NCI-H2081 (cell line): ENCODE measurements around the gene URM1.

ENCODE experiments used
- DNase-seq, 2 experiments: peaks; one replicate each; lab custom pipeline; 2025; lab: John Stamatoyannopoulos, UW

The URM1 gene

DNA sequence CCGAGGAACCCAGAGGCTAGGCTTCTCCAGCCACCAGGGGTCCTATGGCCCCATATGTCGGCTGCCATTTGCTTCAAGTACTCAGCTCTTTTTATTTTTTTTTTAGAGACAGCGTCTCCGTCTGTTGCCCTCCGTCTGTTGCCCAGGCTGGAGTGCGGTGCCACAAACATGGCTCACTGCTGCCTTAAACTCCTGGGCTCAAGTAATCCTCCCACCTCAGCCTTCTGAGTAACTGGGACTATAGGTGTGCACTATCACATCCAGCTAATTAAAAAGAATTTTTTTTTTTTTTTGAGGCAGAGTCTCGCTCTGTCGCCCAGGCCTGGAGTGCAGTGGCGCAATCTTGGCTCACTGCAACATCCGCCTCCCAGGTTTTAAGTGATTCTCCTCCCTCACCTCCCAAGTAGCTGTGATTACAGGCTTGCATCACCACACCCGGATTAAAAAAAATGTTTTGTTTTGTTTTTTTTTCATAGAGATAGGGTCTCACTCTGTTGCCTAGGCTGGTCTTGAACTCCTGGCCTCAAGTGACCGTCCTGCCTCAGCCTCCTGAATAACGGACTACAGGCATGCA, 58.4 kb downstream of the URM1 start:
- no peak for DNase-seq

DNA sequence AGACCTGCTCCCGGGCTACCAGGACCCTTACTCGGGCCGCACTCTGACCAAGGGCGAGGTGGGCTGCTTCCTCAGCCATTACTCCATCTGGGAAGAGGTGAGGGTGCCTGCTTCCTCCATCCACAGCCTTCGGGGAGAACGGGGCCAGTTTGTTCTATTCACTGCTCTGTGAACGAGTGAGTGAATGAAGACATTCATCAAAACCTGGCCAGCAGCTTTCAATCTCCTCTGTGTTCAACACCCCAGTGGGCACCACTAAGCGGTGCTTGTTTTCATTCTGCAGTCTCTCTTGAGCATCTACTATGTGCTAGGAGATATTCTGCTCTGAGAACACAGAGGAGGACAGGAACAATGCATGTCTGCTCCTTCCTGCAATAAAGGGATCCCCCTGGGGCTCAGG, 60.0 kb downstream of the URM1 start:
- no peak for DNase-seq

DNA sequence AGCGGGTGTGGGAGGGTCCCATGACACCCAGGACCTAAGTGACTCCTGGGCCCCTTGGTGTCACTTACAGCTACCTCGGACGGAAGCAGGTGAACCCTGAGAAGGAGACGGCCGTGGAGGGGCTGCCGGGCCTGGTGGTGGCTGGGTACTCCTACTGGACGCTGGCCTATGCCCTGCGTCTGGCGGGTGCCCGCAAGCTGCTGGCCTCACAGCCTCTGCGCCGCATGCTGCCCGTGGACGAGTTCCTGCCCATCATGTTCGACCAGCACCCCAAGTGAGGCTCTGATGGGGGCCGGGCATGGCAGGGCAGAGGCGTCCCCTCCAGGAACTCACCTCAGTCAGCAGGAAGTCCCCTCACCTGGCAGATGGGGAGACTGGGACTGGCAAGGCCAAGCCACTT, 63.2 kb downstream of the URM1 start:
- DNase-seq, result no peak

DNA sequence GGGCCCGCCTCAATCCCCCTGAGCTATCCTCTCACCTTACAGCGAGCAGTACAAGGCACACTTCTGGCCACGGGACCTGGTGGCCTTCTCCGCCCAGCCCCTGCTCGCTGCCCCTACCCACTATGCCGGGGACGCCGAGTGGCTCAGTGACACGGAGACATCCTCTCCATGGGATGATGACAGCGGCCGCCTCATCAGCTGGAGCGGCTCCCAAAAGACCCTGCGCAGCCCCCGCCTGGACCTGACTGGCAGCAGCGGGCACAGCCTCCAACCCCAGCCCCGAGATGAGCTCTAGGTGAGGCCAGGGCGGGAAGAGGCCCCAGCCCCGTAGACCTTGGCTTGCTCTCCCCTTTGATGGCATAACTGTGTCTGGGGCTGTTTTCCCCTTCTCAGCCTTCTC, 64.4 kb downstream of the URM1 start:
- DNase-seq, result no peak

DNA sequence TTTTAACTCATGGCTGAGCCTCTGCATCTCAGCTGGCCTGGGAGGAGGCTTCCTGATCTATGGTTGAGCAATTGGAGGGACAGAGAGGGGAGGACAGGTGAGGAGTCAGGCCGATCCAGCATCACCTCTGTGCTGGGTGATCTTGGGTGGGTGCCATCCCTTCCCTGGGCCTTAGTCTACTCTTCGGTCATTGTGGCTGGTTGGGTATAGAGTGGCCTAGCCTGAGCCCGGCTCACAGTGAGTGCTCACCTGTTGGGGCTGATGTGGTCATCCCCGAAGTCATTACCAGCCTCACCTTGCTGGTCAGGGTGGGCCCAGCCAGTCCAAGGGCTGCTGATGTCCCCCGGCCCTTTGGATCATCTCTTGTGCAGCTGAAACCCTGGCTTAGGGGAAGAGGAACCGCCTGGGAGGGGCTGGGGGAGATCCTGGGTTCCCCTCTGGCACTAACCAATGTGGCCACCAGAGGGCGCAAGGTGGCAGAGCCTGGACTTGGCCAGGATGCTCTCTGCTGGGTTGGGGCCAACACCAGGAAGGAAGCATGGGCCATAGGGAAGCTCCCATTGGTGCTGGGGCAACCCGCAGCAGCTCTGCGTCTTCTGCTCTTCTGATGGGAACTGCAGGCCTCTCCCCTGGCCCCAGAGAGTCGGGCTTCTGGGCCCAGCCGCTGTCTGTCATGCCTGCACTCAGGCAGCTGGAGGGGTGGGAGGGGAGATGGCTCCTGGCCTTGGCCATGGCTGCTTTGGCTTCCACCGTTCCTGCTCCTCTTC, 67.4 kb downstream of the URM1 start:
- DNase-seq, result peak; percentile 84

DNA sequence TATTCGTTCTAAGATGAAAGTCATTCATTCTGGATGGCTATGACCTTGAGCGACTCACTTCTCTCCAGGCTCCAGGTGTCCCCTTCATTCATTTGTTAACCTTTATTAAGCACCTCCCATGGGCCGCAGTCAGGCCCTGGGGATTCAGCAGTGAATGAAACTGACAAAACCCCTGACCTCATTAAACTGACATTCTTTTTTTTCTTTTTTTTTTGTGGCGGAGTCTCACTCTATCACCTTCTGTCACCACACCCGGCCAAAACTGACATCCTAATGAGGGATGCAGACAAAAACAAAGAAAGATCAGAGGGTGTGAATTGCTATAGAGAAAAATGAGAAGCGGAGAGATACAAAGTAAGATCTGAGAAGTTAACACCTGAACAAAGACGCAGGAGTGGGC, 68.1 kb downstream of the URM1 start:
- DNase-seq, result no peak
